ENCODE results near the gene SNX3. TPM values are rescaled to one million over a fixed set of nuclear protein-coding genes. Genes with fewer than 3 reads are reported as not detected.

SNX3 gene
- total RNA-seq, 2 experiments from 2014 or later = 59.9 to 65.7 TPM

DNA sequence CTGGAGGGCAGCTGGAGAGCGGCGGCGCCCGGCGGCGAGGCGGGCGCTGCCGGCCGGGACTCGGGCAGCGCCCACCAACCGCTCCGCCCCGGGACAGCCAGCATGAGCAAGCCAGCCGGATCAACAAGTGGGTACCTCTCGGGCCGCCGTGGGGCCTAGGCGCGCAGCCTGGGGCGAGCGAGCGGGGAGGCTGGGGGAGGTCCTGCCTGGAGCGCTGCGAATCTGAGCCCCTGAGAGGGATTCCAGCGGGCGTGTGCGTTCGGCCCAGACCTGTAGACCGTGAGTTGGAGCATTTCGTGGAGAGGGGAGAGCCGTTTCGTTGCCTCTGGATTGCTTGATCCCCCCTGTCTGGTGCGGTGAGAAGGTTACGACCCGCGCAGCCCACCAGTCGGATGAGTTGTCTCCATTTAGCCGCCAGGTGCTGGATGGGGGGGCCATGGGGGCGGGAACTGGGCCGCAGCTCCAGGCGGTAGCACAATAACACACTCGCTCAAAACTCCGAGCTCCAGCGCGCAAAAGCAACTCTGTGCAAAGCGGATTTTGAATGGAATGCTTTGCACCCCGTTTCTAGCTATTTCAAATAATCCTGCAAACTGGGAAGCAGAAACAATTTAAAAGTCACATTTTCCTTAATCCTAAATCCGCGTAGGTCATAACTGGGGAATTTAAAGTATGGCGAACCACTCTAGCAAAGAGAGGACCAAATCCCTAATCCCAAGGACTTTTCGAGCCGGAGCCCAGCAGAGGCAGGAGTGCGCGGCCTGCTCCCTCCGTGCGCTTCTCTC, 94.0 kb downstream of the SNX3 start:
- Mint-ChIP-seq H3K27me3 (ENCODE audit: low read depth) (peaks cover 88% of the 10 kb centered on the region), H3K9me3 (no peaks in the 10 kb centered on the region), H3K4me1 (ENCODE audit: low read depth) (peaks cover 44% of the 10 kb centered on the region), H3K27ac (no peak overlapping the region), H3K4me3 (peak overlapping the region; percentile 46), H3K36me3 (ENCODE audit: low read depth) (no peaks in the 10 kb centered on the region)
- CTCF ChIA-PET = no interaction called here
- intact Hi-C loops (cut with micrococcal nuclease) = loop anchor here (5.0 kb wide), 1 partner anchor 190 kb away; no protein-coding TSS in a partner anchor
- no peak for DNase-seq

DNA sequence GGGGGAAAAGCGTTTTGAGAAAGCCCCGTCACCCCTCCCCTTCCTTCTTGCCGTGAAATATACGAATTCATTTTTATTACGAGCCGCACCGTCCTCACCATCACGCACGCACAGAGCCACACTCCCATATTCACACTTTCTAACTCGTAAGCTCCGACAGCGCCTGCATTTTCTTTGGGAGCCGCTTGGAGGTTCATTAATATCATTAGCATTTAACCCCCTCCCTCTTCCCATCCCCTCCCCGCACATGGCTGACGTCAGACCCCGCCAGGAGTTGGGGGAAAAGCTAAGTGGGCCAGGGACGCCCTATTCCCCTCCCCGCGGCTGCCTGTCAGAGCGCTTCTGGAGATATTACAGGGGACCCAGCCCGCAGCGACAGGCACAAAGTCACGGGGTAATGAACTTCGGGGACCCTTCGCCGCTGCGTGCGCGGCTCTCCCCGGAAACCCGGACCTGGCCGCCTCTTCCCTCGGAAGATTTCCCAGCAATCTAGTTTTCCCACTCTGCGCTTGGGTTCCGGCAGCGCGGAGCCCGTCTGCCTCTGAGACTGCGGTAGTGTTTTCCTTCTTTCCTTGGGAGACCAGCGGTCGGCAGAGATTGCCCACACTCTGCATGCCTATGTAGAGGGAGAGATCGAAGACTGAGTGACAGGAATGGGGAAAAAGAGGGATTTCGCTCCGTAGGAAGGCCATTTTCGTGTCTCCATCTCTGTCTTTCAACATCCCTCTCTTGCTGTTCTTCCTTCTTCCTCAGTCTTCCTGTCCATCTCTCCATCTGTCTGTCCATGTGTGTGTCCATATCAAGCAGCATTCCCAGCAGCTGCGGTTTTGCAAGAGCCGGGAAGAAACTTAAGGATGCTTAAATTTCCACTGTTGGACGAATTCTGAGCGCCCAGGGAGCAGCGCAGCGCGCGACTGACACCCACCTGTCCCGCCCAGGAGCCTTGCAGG, 94.9 kb downstream of the SNX3 start, which contains the start of gene NR2E1:
Gene NR2E1, plus strand, starts transcription at position 309 of the 950 bp plus-strand sequence. CDS start 744 bp downstream, outside the sequence.
- no peak for DNase-seq
- no peaks in the 10 kb centered on the region for H3K36me3 Mint-ChIP-seq (ENCODE audit: low read depth)
- CTCF ChIA-PET = interaction anchor here (1.4 kb wide), 1 partner anchor 326 kb away, joined by 3 read pairs; no protein-coding TSS in a partner anchor
- H3K9me3 Mint-ChIP-seq = no peaks in the 10 kb centered on the region
- H3K4me1 Mint-ChIP-seq (ENCODE audit: low read depth) = peaks cover 44% of the 10 kb centered on the region
- H3K27ac Mint-ChIP-seq = peak within 1 kb of the TSS; percentile 39
- intact Hi-C loops (cut with micrococcal nuclease) = loop anchor here (5.0 kb wide), 1 partner anchor 189 kb away; no protein-coding TSS in a partner anchor
- H3K4me3 Mint-ChIP-seq = peak within 1 kb of the TSS; percentile 8
- H3K27me3 Mint-ChIP-seq (ENCODE audit: low read depth) = peaks cover 90% of the 10 kb centered on the region

DNA sequence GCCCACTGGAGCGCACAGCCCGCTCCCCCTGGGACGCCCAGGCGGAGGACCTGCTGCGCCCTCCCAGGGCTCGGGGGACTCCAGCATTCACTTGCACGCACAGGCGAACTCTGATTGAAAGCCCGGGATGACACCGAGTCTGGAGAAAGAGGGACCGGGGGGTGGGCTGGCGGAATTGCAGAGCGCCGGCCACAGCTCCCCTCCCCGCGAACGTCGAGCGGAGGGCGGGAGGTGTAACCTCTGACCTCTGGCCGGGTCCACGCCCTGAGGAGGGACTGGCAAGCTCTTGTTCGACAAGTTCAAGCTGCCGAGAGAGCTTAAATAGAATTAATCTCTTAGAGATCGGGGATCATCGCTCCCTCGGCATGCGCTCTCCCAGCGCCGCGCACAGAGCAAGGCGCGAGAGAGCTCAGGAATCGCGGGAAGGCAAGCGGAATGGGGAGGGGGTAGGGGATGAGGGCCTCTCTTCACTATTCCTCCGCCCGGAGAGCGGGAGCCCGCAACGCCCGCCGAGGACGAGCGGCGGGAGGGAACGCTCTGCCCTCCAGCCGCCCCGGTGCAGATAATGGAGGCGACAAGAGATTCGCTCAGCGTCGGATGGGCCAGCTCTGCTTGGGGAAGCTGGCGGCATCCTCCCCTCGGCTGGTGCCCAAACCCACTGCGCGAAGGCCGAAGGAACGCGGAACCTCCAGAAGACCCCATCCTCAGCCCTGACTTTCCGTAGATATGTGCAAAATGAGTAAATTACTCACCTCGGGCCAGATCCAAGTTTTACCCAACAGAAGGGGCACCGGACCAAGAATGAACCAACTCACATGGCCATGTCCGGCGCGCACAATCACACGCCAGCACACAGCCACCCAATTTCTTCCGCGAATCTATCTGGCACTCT, 95.8 kb downstream of the SNX3 start:
- CTCF ChIA-PET = interaction anchor here (1.4 kb wide), 1 partner anchor 327 kb away, joined by 3 read pairs; no protein-coding TSS in a partner anchor
- no peaks in the 10 kb centered on the region for H3K9me3 Mint-ChIP-seq
- no peaks in the 10 kb centered on the region for H3K36me3 Mint-ChIP-seq (ENCODE audit: low read depth)
- peaks cover 41% of the 10 kb centered on the region for H3K4me1 Mint-ChIP-seq (ENCODE audit: low read depth)
- DNase-seq = no peak
- intact Hi-C loops (cut with micrococcal nuclease) = loop anchor here (5.0 kb wide), 1 partner anchor 188 kb away; no protein-coding TSS in a partner anchor
- no peak overlapping the region for H3K27ac Mint-ChIP-seq
- peak overlapping the region; percentile 8 for H3K4me3 Mint-ChIP-seq
- H3K27me3 Mint-ChIP-seq (ENCODE audit: low read depth) = peaks cover 90% of the 10 kb centered on the region

DNA sequence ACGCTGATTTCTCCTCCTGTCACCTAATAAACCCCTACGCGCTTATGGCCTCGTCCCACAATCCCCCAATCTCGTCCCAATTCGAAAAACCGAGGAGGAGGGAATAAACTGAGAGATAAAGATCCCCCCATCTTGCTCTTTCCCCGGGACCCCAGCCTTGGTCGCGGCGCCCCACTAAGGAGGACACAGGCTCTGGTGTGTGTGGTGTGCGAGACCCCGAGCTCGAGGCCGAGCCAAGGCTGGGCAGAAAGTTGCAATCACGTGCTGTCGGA, 96.4 kb downstream of the SNX3 start:
- peaks cover 92% of the 10 kb centered on the region for H3K27me3 Mint-ChIP-seq (ENCODE audit: low read depth)
- peaks cover 36% of the 10 kb centered on the region for H3K4me1 Mint-ChIP-seq (ENCODE audit: low read depth)
- CTCF ChIA-PET = interaction anchor here (1.4 kb wide), 1 partner anchor 327 kb away, joined by 3 read pairs; no protein-coding TSS in a partner anchor
- no peak overlapping the region for H3K27ac Mint-ChIP-seq
- H3K9me3 Mint-ChIP-seq = no peaks in the 10 kb centered on the region
- H3K4me3 Mint-ChIP-seq = no peak overlapping the region
- DNase-seq = no peak
- intact Hi-C loops (cut with micrococcal nuclease) = no loop called here
- no peaks in the 10 kb centered on the region for H3K36me3 Mint-ChIP-seq (ENCODE audit: low read depth)

DNA sequence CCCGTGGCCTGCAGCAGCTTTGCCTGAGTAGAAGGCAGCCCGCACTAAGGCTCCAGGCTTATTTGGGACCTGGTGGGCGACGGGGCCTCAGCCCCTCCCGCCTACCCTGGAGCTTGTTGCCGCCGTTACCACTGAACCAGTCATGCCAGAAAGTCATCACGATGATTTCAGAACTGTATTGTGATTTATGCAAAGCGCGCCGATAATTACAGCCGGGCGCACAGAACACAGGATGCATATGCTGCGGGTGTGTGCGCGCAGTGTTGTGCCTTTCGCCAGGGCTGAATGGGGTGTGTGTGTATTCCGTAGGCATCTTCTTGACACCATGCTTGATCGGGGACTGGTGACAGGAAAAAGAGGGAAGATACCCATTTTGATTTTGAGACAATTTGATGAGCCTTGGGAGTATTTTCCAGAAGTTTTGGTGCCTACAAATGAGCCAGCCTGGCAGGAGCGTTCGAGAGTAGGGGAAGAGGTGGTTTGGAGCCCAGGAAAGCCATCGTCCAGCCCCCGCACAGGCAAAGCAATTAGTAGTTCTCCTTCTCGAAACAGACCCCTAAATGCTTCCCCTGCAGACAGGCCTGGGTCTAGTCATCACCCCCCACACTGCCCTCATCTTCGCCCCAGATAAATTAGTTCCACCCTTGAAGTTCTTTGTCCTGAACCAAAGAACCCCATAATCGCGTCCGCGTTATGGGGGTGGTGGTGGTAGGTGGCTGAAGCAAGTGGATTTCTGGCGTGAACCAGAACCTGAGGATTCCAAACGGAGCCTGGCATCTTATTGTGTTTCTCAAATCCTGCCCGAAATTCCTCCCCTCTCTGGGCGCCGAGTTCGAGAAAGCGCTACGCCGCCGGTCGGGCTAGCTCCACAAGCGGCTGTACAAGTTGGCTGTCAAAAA, 96.9 kb downstream of the SNX3 start:
- intact Hi-C loops (cut with micrococcal nuclease) = loop anchor here (1.0 kb wide), 1 partner anchor 49 kb away; no protein-coding TSS in a partner anchor
- Mint-ChIP-seq H3K27me3 (ENCODE audit: low read depth) (peaks cover 92% of the 10 kb centered on the region), H3K4me1 (ENCODE audit: low read depth) (peaks cover 30% of the 10 kb centered on the region), H3K36me3 (ENCODE audit: low read depth) (no peaks in the 10 kb centered on the region), H3K27ac (no peak overlapping the region), H3K4me3 (no peak overlapping the region), H3K9me3 (no peaks in the 10 kb centered on the region)
- CTCF ChIA-PET = interaction anchor here (0.6 to 1.9 kb wide), 3 partner anchors 12 to 328 kb away, joined by 3 to 7 read pairs (median 5); no protein-coding TSS in a partner anchor
- DNase-seq = no peak

DNA sequence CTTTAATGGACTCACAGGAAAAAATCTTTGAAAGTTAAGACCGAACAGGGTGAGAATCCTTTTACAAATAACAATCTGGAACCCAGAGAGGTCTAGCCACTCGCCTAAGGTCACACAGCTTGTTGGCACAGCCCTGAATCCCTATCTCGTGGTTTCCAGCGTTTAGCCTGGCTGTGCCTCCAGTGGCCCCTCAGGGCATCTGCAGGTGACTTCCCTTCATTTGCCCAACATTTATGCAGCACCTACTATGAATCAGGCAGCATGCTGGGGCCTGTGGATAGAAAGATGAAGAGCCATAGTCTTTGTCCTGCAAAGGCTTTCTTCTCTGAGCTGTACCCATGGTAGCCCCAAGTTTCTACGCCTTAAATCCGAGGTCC, 97.6 kb downstream of the SNX3 start:
- no peak for DNase-seq
- H3K4me3 Mint-ChIP-seq = no peak overlapping the region
- peaks cover 95% of the 10 kb centered on the region for H3K27me3 Mint-ChIP-seq (ENCODE audit: low read depth)
- CTCF ChIA-PET = interaction anchor here (0.5 to 1.9 kb wide), 3 partner anchors 11 to 428 kb away, joined by 3 to 7 read pairs (median 3); no protein-coding TSS in a partner anchor
- H3K36me3 Mint-ChIP-seq (ENCODE audit: low read depth) = no peaks in the 10 kb centered on the region
- H3K4me1 Mint-ChIP-seq (ENCODE audit: low read depth) = peaks cover 29% of the 10 kb centered on the region
- no peak overlapping the region for H3K27ac Mint-ChIP-seq
- intact Hi-C loops (cut with micrococcal nuclease) = loop anchor here (1.0 kb wide), 1 partner anchor 48 kb away; no protein-coding TSS in a partner anchor
- H3K9me3 Mint-ChIP-seq = no peaks in the 10 kb centered on the region

DNA sequence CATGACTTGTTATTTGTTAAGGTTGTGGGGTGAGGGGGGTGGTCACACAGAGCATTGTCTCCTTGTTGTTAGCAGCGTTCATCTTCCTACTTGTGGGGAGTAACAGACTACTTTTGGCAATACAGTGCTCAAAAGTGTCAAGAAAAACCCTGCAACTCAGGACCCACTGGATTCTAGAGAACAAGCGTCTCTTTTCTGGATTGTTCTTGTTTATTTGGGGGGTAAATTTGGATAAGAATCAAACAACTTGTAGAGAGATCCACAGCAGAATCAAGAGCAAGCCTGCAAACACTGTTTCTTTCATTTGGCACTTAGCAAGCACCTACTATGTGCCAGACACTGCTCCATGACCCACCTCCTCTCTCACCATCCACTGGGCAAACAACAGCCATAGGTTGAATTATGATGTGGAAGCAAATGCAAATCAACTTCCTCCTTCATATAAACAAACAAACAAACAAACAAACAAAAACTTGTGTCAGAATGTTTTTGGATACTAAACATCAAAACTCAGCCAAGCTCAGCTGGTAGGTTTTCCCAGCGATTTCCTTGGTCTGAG, 99.0 kb downstream of the SNX3 start:
- CTCF ChIA-PET = interaction anchor here (0.7 to 1.9 kb wide), 5 partner anchors 10 to 330 kb away, joined by 3 to 7 read pairs (median 3); no protein-coding TSS in a partner anchor
- Mint-ChIP-seq H3K9me3 (no peaks in the 10 kb centered on the region), H3K27ac (no peak overlapping the region), H3K4me3 (no peak overlapping the region), H3K36me3 (ENCODE audit: low read depth) (no peaks in the 10 kb centered on the region), H3K4me1 (ENCODE audit: low read depth) (peaks cover 24% of the 10 kb centered on the region), H3K27me3 (ENCODE audit: low read depth) (peaks cover 90% of the 10 kb centered on the region)
- intact Hi-C loops (cut with micrococcal nuclease) = no loop called here
- no peak for DNase-seq

Other genes starting within 250 kb of the SNX3 start
- 1 to 10 TPM; 7.1 to 7.5 TPM for gene OSTM1, start 186.3 kb downstream of the SNX3 start, total RNA-seq
- not detected for gene NR2E1, start 95.0 kb downstream of the SNX3 start, total RNA-seq
- 1 to 10 TPM; 5.4 to 5.9 TPM for gene AFG1L, start 34.0 kb upstream of the SNX3 start, total RNA-seq

Data from activated naive CD4-positive, alpha-beta T cell treated with anti-CD3 and anti-CD28 coated beads for 36 hours (primary cell).